ENCODE results near the gene NCKAP5L. TPM values are rescaled to one million over a fixed set of nuclear protein-coding genes. Genes with fewer than 3 reads are reported as not detected.

The NCKAP5L gene
- polyA plus RNA-seq, 2 of the 4 experiments (the other 2 are of a cell fraction), result 3.0 to 8.5 TPM

Small RNA genes lying within 50 kb of the gene (small RNA-seq; reads per million reads assigned to genes)
- 0 reads per million in 6 experiments for gene LSM6P2

Other genes starting within 250 kb of the NCKAP5L start
- gene FAM186B, start 222.8 kb downstream of the NCKAP5L start, polyA plus RNA-seq (2011; rRNA removed), result 0.04 and 0.13 TPM in 2 replicates
- gene FAM186B, start 222.8 kb downstream of the NCKAP5L start, polyA plus RNA-seq (2017; fragmentation: RNase III; extraction: RNeasy Plus Mini Kit Qiagen cat#74134 plus additional on column Dnase treatment), result 0.05 to 0.11 TPM (median 0.08 TPM) in 3 replicates
- 17.0 TPM in 2 replicates for gene PRPF40B, start 204.9 kb downstream of the NCKAP5L start, polyA plus RNA-seq (2011; rRNA removed)
- 12.2 to 15.8 TPM (median 15.0 TPM) in 3 replicates for gene PRPF40B, start 204.9 kb downstream of the NCKAP5L start, polyA plus RNA-seq (2017; fragmentation: RNase III; extraction: RNeasy Plus Mini Kit Qiagen cat#74134 plus additional on column Dnase treatment)
- 1.7 TPM in 2 replicates for gene FMNL3, start 121.0 kb downstream of the NCKAP5L start, polyA plus RNA-seq (2011; rRNA removed)
- gene FMNL3, start 121.0 kb downstream of the NCKAP5L start, polyA plus RNA-seq (2017; fragmentation: RNase III; extraction: RNeasy Plus Mini Kit Qiagen cat#74134 plus additional on column Dnase treatment), result 1.5 to 1.7 TPM (median 1.7 TPM) in 3 replicates
- gene TMBIM6, start 86.9 kb downstream of the NCKAP5L start, polyA plus RNA-seq (2011; rRNA removed), result 1,088 and 1,255 TPM in 2 replicates
- gene TMBIM6, start 86.9 kb downstream of the NCKAP5L start, polyA plus RNA-seq (2017; fragmentation: RNase III; extraction: RNeasy Plus Mini Kit Qiagen cat#74134 plus additional on column Dnase treatment), result 302 to 341 TPM (median 331 TPM) in 3 replicates
- gene BCDIN3D, start 14.7 kb upstream of the NCKAP5L start, polyA plus RNA-seq (2011; rRNA removed), result 5.8 and 6.9 TPM in 2 replicates
- gene BCDIN3D, start 14.7 kb upstream of the NCKAP5L start, polyA plus RNA-seq (2017; fragmentation: RNase III; extraction: RNeasy Plus Mini Kit Qiagen cat#74134 plus additional on column Dnase treatment), result 3.8 to 4.8 TPM (median 4.2 TPM) in 3 replicates
- 0.11 and 0.23 TPM in 2 replicates for gene FAIM2, start 75.5 kb upstream of the NCKAP5L start, polyA plus RNA-seq (2011; rRNA removed)
- not detected in 3 replicates for gene FAIM2, start 75.5 kb upstream of the NCKAP5L start, polyA plus RNA-seq (2017; fragmentation: RNase III; extraction: RNeasy Plus Mini Kit Qiagen cat#74134 plus additional on column Dnase treatment)
- not detected in 2 replicates for gene AQP2, start 122.3 kb upstream of the NCKAP5L start, polyA plus RNA-seq (2011; rRNA removed)
- gene AQP2, start 122.3 kb upstream of the NCKAP5L start, polyA plus RNA-seq (2017; fragmentation: RNase III; extraction: RNeasy Plus Mini Kit Qiagen cat#74134 plus additional on column Dnase treatment), result not detected in 3 replicates
- gene AQP5, start 133.5 kb upstream of the NCKAP5L start, polyA plus RNA-seq (2011; rRNA removed), result not detected in 2 replicates
- gene AQP5, start 133.5 kb upstream of the NCKAP5L start, polyA plus RNA-seq (2017; fragmentation: RNase III; extraction: RNeasy Plus Mini Kit Qiagen cat#74134 plus additional on column Dnase treatment), result not detected in 3 replicates
- gene AQP6, start 144.5 kb upstream of the NCKAP5L start, polyA plus RNA-seq (2011; rRNA removed), result 0.05 TPM in 1 of 2 replicates, not detected in the other
- gene AQP6, start 144.5 kb upstream of the NCKAP5L start, polyA plus RNA-seq (2017; fragmentation: RNase III; extraction: RNeasy Plus Mini Kit Qiagen cat#74134 plus additional on column Dnase treatment), result 0.04 to 0.21 TPM in 2 of 3 replicates, not detected in the other
- 99.2 and 103 TPM in 2 replicates for gene RACGAP1, start 197.1 kb upstream of the NCKAP5L start, polyA plus RNA-seq (2011; rRNA removed)
- 94.9 to 116 TPM (median 107 TPM) in 3 replicates for gene RACGAP1, start 197.1 kb upstream of the NCKAP5L start, polyA plus RNA-seq (2017; fragmentation: RNase III; extraction: RNeasy Plus Mini Kit Qiagen cat#74134 plus additional on column Dnase treatment)
- 6.0 and 7.8 TPM in 2 replicates for gene ASIC1, start 229.2 kb upstream of the NCKAP5L start, polyA plus RNA-seq (2011; rRNA removed)
- 6.2 to 8.5 TPM (median 6.7 TPM) in 3 replicates for gene ASIC1, start 229.2 kb upstream of the NCKAP5L start, polyA plus RNA-seq (2017; fragmentation: RNase III; extraction: RNeasy Plus Mini Kit Qiagen cat#74134 plus additional on column Dnase treatment)

Measured in A549 (cell line).